ENCODE results near the gene RNF169.

Gene RNF169

GRCh38 chr11:74775762-74776161 is 27.1 kb downstream of the RNF169 start:
- no peak for ATAC-seq
- H3K27me3 Mint-ChIP-seq = no peaks in the 10 kb centered on the region
- H3K36me3 Mint-ChIP-seq = peaks cover 20% of the 10 kb centered on the region
- H3K27ac Mint-ChIP-seq = no peak overlapping the region
- H3K4me3 Mint-ChIP-seq = no peak overlapping the region
- no peaks in the 10 kb centered on the region for H3K9me3 Mint-ChIP-seq
- peaks cover 38% of the 10 kb centered on the region for H3K4me1 Mint-ChIP-seq

- Mint-ChIP-seq H3K27ac (no peak overlapping the region), H3K36me3 (peaks cover 20% of the 10 kb centered on the region), H3K9me3 (no peaks in the 10 kb centered on the region), H3K4me1 (peaks cover 36% of the 10 kb centered on the region), H3K4me3 (no peak overlapping the region), H3K27me3 (no peaks in the 10 kb centered on the region)
- no peak for ATAC-seq
Measured at GRCh38 chr11:74776546-74776945, 27.9 kb downstream of the RNF169 start.

- Mint-ChIP-seq H3K4me1 (peaks cover 36% of the 10 kb centered on the region), H3K4me3 (no peak overlapping the region), H3K9me3 (no peaks in the 10 kb centered on the region), H3K27me3 (no peaks in the 10 kb centered on the region), H3K36me3 (peaks cover 20% of the 10 kb centered on the region), H3K27ac (no peak overlapping the region)
- no peak for ATAC-seq
Measured at GRCh38 chr11:74777038-74777437, 28.4 kb downstream of the RNF169 start.

GRCh38 chr11:74777877-74778276 is 29.2 kb downstream of the RNF169 start:
- peaks cover 34% of the 10 kb centered on the region for H3K4me1 Mint-ChIP-seq
- H3K27me3 Mint-ChIP-seq = no peaks in the 10 kb centered on the region
- no peaks in the 10 kb centered on the region for H3K9me3 Mint-ChIP-seq
- H3K4me3 Mint-ChIP-seq = no peak overlapping the region
- H3K27ac Mint-ChIP-seq = no peak overlapping the region
- ATAC-seq = no peak
- peaks cover 20% of the 10 kb centered on the region for H3K36me3 Mint-ChIP-seq

- no peak overlapping the region for H3K4me3 Mint-ChIP-seq
- H3K27ac Mint-ChIP-seq = no peak overlapping the region
- no peaks in the 10 kb centered on the region for H3K9me3 Mint-ChIP-seq
- no peak for ATAC-seq
- H3K36me3 Mint-ChIP-seq = peaks cover 20% of the 10 kb centered on the region
- H3K4me1 Mint-ChIP-seq = peaks cover 38% of the 10 kb centered on the region
- no peaks in the 10 kb centered on the region for H3K27me3 Mint-ChIP-seq
Measured at GRCh38 chr11:74778581-74778980, 29.9 kb downstream of the RNF169 start.

- Mint-ChIP-seq H3K4me1 (peaks cover 42% of the 10 kb centered on the region), H3K27me3 (no peaks in the 10 kb centered on the region), H3K36me3 (peaks cover 13% of the 10 kb centered on the region), H3K4me3 (no peak overlapping the region), H3K27ac (no peak overlapping the region), H3K9me3 (no peaks in the 10 kb centered on the region)
- ATAC-seq = no peak
Measured at GRCh38 chr11:74780248-74781005, 31.8 kb downstream of the RNF169 start.

GRCh38 chr11:74783241-74783871 is 34.7 kb downstream of the RNF169 start:
- Mint-ChIP-seq H3K27me3 (no peaks in the 10 kb centered on the region), H3K27ac (peak overlapping the region; percentile 3), H3K36me3 (peaks cover under 1% of the 10 kb centered on the region), H3K4me1 (peaks cover 24% of the 10 kb centered on the region), H3K4me3 (peak overlapping the region; percentile 25), H3K9me3 (no peaks in the 10 kb centered on the region)
- peak; percentile 91 for ATAC-seq

GRCh38 chr11:74784234-74784633 is 35.6 kb downstream of the RNF169 start:
- peaks cover 23% of the 10 kb centered on the region for H3K4me1 Mint-ChIP-seq
- H3K4me3 Mint-ChIP-seq = no peak overlapping the region
- peak overlapping the region; percentile 3 for H3K27ac Mint-ChIP-seq
- ATAC-seq = no peak
- no peaks in the 10 kb centered on the region for H3K9me3 Mint-ChIP-seq
- no peaks in the 10 kb centered on the region for H3K27me3 Mint-ChIP-seq
- peaks cover 1% of the 10 kb centered on the region for H3K36me3 Mint-ChIP-seq

GRCh38 chr11:74784726-74785125 is 36.1 kb downstream of the RNF169 start:
- Mint-ChIP-seq H3K4me3 (no peak overlapping the region), H3K27me3 (no peaks in the 10 kb centered on the region), H3K4me1 (peaks cover 23% of the 10 kb centered on the region), H3K9me3 (no peaks in the 10 kb centered on the region), H3K27ac (no peak overlapping the region), H3K36me3 (peaks cover 6% of the 10 kb centered on the region)
- ATAC-seq = no peak

- Mint-ChIP-seq H3K27me3 (no peaks in the 10 kb centered on the region), H3K27ac (no peak overlapping the region)
- no peak for ATAC-seq
Measured at GRCh38 chr11:74786574-74786973, 37.9 kb downstream of the RNF169 start.

GRCh38 chr11:74791333-74792100 is 42.9 kb downstream of the RNF169 start:
- no peak overlapping the region for H3K27ac Mint-ChIP-seq
- H3K27me3 Mint-ChIP-seq = no peaks in the 10 kb centered on the region
- H3K36me3 Mint-ChIP-seq = peaks cover 65% of the 10 kb centered on the region
- peaks cover 4% of the 10 kb centered on the region for H3K9me3 Mint-ChIP-seq
- H3K4me3 Mint-ChIP-seq = no peak overlapping the region
- no peaks in the 10 kb centered on the region for H3K4me1 Mint-ChIP-seq
- no peak for ATAC-seq

More at GRCh38 chr11:74786574-74786973, 37.9 kb downstream of the RNF169 start:
- no peak overlapping the region for H3K4me3 Mint-ChIP-seq
- H3K4me1 Mint-ChIP-seq = peaks cover 23% of the 10 kb centered on the region
- peaks cover 24% of the 10 kb centered on the region for H3K36me3 Mint-ChIP-seq
- H3K9me3 Mint-ChIP-seq = no peaks in the 10 kb centered on the region

- H3K9me3 Mint-ChIP-seq = no peaks in the 10 kb centered on the region
- H3K36me3 Mint-ChIP-seq = peaks cover 29% of the 10 kb centered on the region
- no peak overlapping the region for H3K27ac Mint-ChIP-seq
- no peak overlapping the region for H3K4me3 Mint-ChIP-seq
- no peaks in the 10 kb centered on the region for H3K27me3 Mint-ChIP-seq
- peaks cover 29% of the 10 kb centered on the region for H3K4me1 Mint-ChIP-seq
- ATAC-seq = no peak
Measured at GRCh38 chr11:74806267-74806666, 57.6 kb downstream of the RNF169 start.

GRCh38 chr11:74809801-74810200 is 61.2 kb downstream of the RNF169 start:
- no peak for ATAC-seq
- Mint-ChIP-seq H3K4me1 (peaks cover 21% of the 10 kb centered on the region), H3K4me3 (no peak overlapping the region), H3K27ac (no peak overlapping the region), H3K27me3 (no peaks in the 10 kb centered on the region), H3K36me3 (peaks cover 19% of the 10 kb centered on the region), H3K9me3 (no peaks in the 10 kb centered on the region)

GRCh38 chr11:74815966-74816365 is 67.3 kb downstream of the RNF169 start:
- H3K36me3 Mint-ChIP-seq = peaks cover 58% of the 10 kb centered on the region
- no peaks in the 10 kb centered on the region for H3K27me3 Mint-ChIP-seq
- H3K4me3 Mint-ChIP-seq = no peak overlapping the region
- ATAC-seq = no peak
- no peak overlapping the region for H3K27ac Mint-ChIP-seq
- H3K4me1 Mint-ChIP-seq = peaks cover 13% of the 10 kb centered on the region
- H3K9me3 Mint-ChIP-seq = no peaks in the 10 kb centered on the region

- Mint-ChIP-seq H3K9me3 (no peaks in the 10 kb centered on the region), H3K4me3 (no peak overlapping the region), H3K27me3 (no peaks in the 10 kb centered on the region), H3K27ac (peak overlapping the region; percentile 15), H3K4me1 (peaks cover 13% of the 10 kb centered on the region), H3K36me3 (peaks cover 65% of the 10 kb centered on the region)
- ATAC-seq = no peak
Measured at GRCh38 chr11:74816664-74817063, 68.0 kb downstream of the RNF169 start.

All from stimulated activated memory B cell treated with anti-CD40 and anti-IgM and Interleukin-4, amounts not matched to agents 10 μg/mL and 1 μg/mL and 100 μg/mL, for 72 hours (primary cell).